HG02610 (cell line): ENCODE data around the gene TREM2.
"Not testable (repeated sequence)": the region's sequence is repeated elsewhere in the genome, so short reads cannot be mapped to it uniquely, and the experiment has no call there.

ENCODE experiments used
- ATAC-seq: cut with Tn5 transposase; IDR thresholded peaks from one replicate; pipeline ENCODE4 v1.9.1; 2021; ENCODE audit warnings: mild to moderate bottlenecking, moderate library complexity; ENCODE audit not compliant: unreplicated experiment

The TREM2 gene

GRCh38 chr6:41155132-41155805, 7.6 kb downstream of the TREM2 start:
- no peak for ATAC-seq

GRCh38 chr6:41153992-41154625, 8.8 kb downstream of the TREM2 start, which contains the start of gene TREML1:
Gene TREML1, minus strand, starts transcription at chr6:41154347. Its CDS starts 59 bp downstream, at chr6:41154288.
- ATAC-seq = no peak

- ATAC-seq = no peak
Measured at GRCh38 chr6:41153451-41153850, 9.5 kb downstream of the TREM2 start.

GRCh38 chr6:41150671-41151070, 12.2 kb downstream of the TREM2 start:
- ATAC-seq = no peak

GRCh38 chr6:41147917-41148316, 15.0 kb downstream of the TREM2 start:
- no peak for ATAC-seq

GRCh38 chr6:41136911-41137310, 26.0 kb downstream of the TREM2 start:
- no peak for ATAC-seq

GRCh38 chr6:41135062-41135832, 27.7 kb downstream of the TREM2 start:
- ATAC-seq = no peak

GRCh38 chr6:41132254-41132653, 30.7 kb downstream of the TREM2 start:
- ATAC-seq = no peak

- no peak for ATAC-seq
Measured at GRCh38 chr6:41125282-41125681, 37.6 kb downstream of the TREM2 start.

GRCh38 chr6:41122918-41123317, 40.0 kb downstream of the TREM2 start:
- no peak for ATAC-seq

GRCh38 chr6:41122373-41122772, 40.5 kb downstream of the TREM2 start:
- ATAC-seq = no peak

- ATAC-seq = no peak
Measured at GRCh38 chr6:41120058-41120457, 42.9 kb downstream of the TREM2 start.

GRCh38 chr6:41119508-41119907, 43.4 kb downstream of the TREM2 start:
- ATAC-seq = no peak

GRCh38 chr6:41115027-41115426, 47.9 kb downstream of the TREM2 start:
- not testable (repeated sequence) for ATAC-seq

GRCh38 chr6:41111017-41111416, 51.9 kb downstream of the TREM2 start:
- no peak for ATAC-seq
